Cardiac septum (tissue), 1 donor: Measurements from ENCODE around the gene PRR5L. TPM values are rescaled to one million over a fixed set of nuclear protein-coding genes. Genes with fewer than 3 reads are reported as not detected.

Experiments used
- DNase-seq: peaks from one replicate; pipeline ENCODE4 v3.0.0-alpha.2; 2020; ENCODE audit warnings: low spot score
- intact Hi-C: fragments of 100-400 bp; cut with DNase I; formaldehyde crosslinking; loops from one replicate; pipeline ENCODE4 v1.14.0; 2022
- long read RNA-seq: library from polyadenylated mRNA; unstranded; transcript quantifications from one replicate; pipeline ENCODE4 v2.0.0, GENCODE V29; 2021
- total RNA-seq: library from RNA; stranded (reverse); fragmentation: NEBNext Ultra II Directional; extraction: Animal tissue kit (Norgen Biotek cat#: 25700); gene quantifications from one replicate; pipeline ENCODE4 v1.2.1, GENCODE V29; 2021
- donor health status: DM: no; HTN: no; CAD: no.

PRR5L gene, protein sequence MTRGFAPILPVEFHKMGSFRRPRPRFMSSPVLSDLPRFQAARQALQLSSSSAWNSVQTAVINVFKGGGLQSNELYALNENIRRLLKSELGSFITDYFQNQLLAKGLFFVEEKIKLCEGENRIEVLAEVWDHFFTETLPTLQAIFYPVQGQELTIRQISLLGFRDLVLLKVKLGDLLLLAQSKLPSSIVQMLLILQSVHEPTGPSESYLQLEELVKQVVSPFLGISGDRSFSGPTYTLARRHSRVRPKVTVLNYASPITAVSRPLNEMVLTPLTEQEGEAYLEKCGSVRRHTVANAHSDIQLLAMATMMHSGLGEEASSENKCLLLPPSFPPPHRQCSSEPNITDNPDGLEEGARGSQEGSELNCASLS
- total RNA-seq: 4.0 TPM
- long read RNA-seq, partial matches to known transcripts: 1 of 5 reads
- long read RNA-seq, other reads (novel, unspliced or antisense): 4 of 5 reads

DNA sequence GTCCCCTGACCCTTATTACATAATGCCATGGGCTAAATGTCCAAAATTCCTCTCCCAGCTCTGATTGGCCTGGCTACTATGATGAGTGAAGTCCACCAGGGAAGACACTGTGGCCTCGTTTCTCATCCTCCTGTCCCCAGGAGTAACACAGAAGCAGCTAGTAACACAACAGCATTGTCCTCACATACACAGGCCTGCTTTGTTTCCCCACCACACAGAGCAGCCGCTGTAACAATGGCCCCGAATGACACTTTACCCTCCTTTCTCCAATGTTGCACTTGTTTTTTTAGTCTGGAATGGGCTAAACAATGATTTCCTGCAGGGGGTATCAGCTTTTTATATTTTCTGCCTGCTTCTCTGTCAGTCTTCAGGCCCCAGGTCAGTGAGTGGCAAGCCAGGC, at the start of gene PRR5L:
TSS of gene PRR5L (plus strand) at position 363 of the 400 bp plus-strand sequence. CDS start 104,834 bp downstream, outside the sequence.
- DNase-seq: no peak
- intact Hi-C loops: no loop called here

DNA sequence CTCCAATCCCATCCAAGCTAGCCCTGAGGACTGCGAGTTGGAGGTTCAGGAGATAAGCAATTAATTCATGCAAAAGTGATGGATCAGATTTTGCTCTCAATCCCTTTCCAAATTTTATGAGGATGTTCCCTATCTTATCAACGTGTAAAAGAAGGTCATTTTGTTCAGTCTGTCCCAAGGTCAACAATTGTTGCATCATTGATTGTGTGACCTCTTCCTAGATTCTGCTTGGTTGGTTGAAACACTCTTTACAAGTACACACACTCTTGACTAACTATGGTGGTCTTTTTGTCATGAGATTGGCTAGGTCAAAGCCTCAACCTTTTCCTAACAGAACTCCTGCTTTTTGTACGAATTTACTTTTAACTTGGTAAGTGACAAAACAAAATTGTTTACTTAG, 48.6 kb upstream of the PRR5L start:
- intact Hi-C loops: no loop called here
- peak; percentile 29 for DNase-seq

DNA sequence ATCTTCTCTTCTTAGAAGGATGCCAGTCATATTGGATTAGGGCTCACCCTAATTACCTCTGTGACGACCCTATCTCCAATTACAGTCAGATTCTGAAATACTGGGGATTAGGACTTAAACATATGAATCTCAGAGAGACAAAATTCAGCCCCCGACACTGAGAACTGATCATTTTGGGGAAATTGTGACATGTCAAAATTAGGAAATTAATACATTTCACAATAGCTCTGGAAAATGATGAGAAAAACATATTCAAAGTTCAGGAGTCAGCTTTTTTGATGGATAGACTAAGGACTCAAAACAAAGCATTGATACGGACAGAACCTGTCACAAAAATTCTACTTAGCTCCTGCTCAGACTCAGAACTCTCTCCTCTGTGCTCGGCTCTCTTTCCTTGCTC, 47.7 kb upstream of the PRR5L start:
- intact Hi-C loops: no loop called here
- no peak for DNase-seq

DNA sequence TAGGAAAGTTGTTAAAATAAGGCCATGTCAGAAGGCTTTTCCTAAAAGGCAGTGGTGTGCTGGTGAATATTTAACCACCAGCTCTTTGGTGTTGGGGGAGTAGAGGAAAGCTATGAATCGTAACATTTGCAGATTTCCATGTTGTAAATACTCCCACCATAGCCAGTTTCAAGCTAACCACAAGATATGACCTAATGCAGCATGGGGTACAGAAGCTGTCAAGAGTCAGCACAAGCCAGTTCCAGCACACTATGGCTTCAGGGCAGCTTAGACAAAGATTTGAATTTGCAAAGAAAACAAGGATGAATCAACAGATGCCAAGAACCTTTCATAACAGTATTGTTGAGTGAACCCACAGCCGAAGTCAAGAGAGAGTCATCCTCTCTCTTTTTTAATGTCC, 46.8 kb upstream of the PRR5L start:
- no peak for DNase-seq
- intact Hi-C loops: no loop called here

DNA sequence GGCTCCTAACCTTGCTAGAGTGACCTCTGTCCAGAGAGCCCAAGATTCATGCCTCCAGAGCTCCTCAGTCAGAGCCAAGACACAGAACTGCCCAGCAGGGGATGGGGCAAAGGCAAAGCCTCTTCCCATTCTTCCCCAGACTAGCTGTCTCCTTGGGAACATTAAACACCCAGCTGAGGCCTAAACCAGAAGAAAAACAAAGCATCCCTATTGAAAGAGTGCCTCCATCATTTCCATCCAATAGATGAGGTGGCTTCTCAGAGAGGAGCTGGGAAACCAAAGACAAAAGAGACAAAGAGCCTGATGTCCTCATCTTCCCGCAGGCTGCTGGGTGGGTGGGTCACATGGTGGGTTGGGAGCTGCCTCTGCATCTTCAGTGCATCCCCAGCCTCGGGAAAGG, 44.3 kb upstream of the PRR5L start:
- intact Hi-C loops: no loop called here
- DNase-seq: peak; percentile 39

DNA sequence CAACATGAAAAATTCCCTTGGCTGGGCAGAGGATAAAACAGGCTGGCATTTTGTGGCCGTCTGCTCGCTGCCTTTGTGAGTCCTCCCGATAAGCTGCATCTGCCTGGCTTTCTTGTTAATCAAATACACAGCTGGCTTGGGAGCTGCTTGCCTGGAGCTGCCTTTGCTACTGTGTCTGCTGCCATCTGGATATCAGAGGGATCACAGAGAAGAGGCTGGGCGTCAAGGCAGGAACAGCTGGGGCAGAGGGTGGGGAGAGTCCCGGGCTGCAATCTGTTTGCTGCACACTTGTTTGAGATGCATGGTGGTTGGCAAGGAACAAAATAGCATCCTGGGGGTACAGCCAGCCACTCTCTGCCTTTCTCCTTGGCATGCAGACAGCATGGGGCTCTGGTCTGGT, 42.9 kb upstream of the PRR5L start:
- DNase-seq: no peak
- intact Hi-C loops: no loop called here

DNA sequence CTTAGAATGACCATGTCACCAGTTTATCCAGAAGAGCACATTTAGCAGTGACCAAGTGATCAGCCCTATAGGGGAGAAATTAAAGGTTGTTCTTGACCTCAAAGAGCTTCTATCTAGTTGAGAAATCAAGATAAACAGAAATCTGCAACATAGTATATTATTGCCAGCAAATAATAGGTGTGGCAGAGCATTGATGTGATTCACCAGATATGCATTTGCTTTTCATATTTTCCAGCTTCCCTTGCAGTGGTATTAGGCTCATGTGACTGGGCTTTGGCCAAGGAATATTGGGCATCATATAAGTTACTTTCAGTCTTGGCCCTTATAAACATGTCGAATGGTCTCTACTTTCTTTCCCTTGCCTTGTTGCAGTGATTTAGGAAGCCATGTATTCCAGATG, 41.4 kb upstream of the PRR5L start:
- DNase-seq: no peak
- intact Hi-C loops: loop anchor here (5.0 kb wide), 2 partner anchors 212 to 637 kb away; partner anchors contain the start of gene FJX1

DNA sequence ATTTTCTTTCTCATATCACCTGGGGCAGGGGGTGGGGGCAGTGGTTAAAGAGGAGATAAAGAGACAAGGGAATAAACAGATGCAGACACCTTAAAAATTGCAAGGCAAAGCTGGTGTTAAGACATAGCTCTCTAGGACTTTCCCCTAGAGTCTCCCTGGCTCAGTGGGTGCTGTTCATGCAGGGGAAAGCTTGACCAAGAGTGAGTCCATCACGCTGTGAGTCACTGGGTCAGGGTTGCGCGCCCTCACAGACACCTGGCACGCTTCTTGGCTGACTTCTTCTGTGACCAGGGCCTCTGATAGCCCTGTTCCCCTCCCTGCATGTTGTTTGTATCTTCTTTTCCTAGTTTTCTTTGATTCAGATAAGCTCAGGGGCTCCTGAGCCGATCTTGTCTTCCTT, 38.7 kb upstream of the PRR5L start:
- intact Hi-C loops: loop anchor here (5.0 kb wide), 2 partner anchors 215 to 640 kb away; partner anchors contain the start of gene FJX1
- no peak for DNase-seq

DNA sequence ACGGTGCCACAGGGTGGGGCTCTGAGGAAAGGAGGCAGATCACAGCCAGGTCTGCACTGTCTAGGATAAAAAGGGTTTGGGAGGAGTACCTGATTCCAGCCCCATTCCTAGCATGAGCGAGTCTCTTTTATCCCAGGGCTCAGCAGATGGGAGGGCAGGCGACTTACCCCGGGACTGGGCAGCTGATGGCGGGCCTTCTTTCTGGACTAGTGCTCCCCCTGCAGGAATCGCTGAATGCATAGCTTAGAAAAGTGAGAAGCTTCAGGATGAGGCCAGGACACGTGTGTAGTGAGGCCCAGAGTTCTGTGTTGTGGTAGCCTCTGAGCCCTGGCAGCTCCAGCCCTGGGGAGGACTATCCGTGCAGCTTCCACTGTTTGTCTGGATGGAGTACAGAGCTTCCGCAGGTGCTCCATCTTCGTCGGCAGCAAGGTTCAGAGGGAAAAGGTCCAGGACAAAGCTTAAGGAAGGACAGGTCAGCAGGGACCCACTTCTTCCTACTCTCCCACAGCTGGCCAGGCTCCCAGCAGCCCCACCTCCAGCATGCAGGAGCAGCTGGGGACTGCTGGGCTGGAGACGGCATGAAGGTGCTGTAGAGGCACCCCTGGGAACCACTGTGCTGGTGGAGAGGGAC, 37.2 kb upstream of the PRR5L start:
- no peak for DNase-seq
- intact Hi-C loops: loop anchor here (5.0 kb wide), 2 partner anchors 217 to 642 kb away; partner anchors contain the start of gene FJX1

DNA sequence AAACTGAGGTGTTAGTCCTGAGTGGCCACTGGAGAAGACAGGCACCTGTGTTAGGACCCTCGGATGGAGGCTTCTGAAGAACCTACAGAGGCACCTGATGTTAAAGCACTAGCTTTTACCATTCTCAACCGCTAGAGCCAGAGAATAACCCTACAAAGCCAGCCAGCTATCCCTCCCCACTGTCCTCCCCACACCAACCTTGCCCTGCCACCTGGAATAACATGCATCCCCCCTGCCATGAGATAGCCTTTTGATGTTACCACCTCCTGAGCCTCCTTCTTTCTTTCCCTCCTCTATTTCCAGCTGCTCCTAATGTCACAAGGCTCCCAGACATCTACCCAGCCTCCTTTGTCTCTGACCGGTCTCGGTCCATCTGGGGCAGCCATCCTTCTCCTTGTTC, 35.0 kb upstream of the PRR5L start:
- intact Hi-C loops: loop anchor here (5.0 to 10.0 kb wide), 2 partner anchors 126 to 774 kb away; no protein-coding TSS in a partner anchor

DNA sequence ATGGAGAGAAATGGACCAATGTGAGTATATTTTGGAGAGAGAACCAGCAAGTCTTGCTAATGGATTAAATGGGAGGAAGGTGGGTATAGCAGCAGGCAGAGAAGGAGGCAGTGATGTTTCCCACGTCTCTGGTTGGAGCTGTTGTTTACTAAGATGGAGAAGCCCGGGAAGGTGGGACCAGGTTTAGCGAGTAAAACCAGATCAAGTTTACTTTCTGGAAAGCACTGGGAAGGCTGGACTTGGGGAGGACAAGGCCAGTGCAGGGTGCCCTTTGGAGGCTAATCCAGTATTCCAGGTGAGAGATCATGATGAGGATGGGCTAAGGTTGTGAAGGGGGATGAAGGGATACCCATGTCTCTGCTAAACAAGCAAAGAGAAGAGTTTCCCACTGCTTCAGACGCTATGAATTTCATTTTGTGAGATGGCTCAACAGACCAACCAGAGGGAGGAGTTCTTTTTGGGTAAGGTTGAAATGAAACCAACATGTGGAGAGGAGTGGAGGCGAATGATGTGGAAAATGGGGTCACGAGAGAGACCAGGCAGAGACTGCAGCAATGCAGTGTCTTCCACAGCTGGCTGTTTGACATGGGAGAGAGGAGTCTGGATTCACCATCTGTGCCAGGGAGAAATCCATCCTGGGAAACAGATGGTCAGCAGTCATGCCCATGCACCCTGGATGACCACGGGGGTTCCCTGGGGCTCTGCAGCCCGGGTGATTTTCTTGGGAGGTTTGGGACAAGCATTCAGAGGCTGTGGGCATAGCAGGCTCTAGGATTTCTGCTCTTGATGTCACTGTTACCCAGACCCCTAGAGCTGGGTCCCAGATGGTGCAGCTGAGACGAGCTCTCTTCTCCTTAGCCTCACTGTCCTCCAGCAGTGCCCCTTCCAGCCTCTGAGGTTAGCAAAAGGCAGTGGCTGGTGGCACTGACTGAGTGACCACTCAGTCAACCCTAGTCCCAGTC, 31.8 kb upstream of the PRR5L start:
- DNase-seq: no peak
- intact Hi-C loops: loop anchor here (5.0 to 10.0 kb wide), 2 partner anchors 129 to 777 kb away; no protein-coding TSS in a partner anchor

More for the DNA sequence above, 35.0 kb upstream of the PRR5L start:
- no peak for DNase-seq

DNA sequence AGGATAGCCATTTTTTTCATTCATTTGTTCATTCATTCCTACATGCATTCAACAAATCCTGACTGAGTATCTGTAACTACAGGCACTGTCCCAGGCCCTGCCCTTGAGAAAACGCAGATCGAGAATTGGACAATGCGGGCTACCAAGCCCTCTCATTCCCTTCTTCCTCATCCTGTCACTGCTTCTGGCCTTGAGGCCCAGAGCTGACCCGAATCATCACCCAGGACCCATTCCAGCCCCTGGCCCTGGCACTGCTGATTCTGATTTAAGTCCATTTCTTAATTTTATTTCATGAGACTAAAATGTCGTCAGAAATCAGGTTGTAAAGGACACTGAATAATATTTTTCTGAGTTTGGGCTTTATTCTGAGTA, 31.1 kb upstream of the PRR5L start:
- DNase-seq: no peak
- intact Hi-C loops: loop anchor here (5.0 to 10.0 kb wide), 3 partner anchors 130 to 778 kb away; no protein-coding TSS in a partner anchor

DNA sequence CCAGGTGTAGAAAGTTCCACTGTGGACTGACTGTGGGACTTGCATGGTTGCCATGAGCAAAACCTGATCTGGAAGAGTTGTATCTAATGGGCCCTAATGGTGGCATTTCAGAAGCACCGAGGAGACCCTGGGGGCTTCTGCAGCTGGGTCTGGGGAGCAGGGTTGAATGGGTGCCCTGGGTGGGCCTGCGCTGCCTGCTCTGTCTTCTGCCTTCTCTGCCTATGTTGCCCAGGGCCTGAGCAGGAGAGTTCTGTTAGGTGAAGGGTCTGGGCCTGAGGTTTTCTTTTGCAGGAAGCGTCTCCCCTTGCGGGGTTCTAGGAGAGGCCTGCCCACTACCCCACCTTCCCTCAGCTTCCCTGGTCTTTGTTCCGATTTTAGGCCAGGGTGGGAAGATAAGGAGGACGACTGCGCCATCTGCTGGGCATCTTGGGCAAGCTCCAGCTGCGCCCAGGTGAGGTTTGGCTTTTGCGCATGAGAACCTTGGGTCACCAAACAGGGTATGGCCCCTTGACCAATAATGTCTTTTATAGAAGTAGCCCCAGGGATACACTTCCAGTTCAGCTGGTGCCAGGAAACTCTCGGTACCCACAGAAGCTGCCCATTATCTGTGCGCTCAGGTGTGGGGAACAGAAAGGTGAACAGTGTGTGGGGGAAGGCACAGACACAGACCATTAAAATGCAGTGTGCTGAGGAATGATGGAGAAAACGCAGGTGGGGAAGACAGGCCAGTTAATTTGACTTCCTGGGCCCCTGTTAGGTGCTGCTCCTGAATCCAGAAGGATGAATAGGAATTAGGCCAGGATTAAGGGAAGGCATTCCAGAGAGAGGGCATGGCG, 30.1 kb upstream of the PRR5L start:
- peak; percentile 84 for DNase-seq
- intact Hi-C loops: loop anchor here (5.0 to 10.0 kb wide), 2 partner anchors 131 to 444 kb away; no protein-coding TSS in a partner anchor

DNA sequence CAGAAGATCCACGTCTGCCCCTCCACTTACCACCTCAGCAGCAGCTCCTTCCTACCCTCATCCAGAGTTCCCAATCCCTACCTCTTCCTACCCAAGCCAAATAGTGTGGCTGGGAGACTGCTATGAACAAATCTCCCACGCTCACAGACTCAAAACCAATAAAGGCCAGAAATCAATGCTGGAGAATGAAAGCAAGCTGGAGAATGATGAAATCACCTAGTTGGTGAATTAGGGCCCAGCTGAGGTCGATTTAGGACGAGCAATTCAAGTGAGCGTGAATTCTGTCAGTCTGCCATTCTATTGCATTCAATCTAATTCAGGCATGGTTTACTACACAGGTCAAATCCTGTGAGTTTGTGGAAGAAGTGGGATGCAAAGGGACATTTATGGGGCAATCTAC, 29.3 kb upstream of the PRR5L start:
- intact Hi-C loops: loop anchor here (5.0 to 10.0 kb wide), 2 partner anchors 132 to 444 kb away; no protein-coding TSS in a partner anchor
- DNase-seq: no peak

DNA sequence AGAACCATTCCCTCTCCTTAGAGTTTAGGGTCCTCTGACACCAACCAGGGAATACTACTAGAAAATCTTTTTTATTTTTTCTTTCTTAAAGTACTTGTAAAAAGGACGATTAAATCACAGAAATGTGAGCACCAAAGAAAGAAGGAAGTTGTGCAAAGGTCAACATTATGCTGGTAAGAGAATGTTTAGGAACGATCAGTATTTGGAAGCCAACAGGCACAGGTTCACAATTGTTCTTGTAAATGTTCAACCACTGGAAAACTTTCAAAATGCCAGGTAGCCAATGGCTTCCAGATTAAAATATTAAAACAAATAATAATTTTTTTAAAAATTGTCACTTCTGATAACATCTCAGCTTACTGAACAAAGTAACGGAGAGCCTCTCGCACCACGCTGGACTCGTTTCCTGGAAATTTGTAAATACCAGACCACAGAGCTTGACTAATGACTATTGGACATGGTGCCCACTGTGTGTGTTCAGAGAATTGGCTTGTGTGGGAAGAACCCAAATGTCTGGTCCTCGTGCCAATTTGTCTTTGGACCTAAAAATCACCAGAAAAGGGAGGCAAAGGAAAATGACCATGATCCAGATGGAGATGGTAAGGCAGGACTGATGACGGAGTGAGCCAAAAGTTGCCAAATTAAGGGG, 27.6 kb upstream of the PRR5L start:
- intact Hi-C loops: loop anchor here (5.0 to 10.0 kb wide), 2 partner anchors 134 to 446 kb away; no protein-coding TSS in a partner anchor
- DNase-seq: no peak

DNA sequence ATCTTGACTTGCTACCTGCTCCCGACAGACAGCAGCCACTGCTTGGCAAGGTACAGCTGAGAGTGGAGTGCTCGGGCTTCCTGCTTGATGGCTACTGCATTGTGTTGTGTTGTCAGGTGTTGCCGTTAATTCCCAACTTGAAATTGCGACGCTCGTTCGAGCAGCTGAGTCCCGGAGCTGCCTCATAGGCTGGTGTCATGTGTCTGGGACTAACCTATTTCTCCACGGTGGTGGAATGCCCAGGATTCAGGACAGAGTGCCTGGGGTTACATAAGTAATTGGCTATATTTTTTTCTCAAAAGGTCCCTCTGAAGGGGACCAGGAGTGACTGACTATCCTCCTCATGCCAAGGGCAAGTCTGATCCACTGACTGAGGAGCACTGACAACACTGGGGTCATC, 25.4 kb upstream of the PRR5L start:
- DNase-seq: no peak
- intact Hi-C loops: no loop called here

DNA sequence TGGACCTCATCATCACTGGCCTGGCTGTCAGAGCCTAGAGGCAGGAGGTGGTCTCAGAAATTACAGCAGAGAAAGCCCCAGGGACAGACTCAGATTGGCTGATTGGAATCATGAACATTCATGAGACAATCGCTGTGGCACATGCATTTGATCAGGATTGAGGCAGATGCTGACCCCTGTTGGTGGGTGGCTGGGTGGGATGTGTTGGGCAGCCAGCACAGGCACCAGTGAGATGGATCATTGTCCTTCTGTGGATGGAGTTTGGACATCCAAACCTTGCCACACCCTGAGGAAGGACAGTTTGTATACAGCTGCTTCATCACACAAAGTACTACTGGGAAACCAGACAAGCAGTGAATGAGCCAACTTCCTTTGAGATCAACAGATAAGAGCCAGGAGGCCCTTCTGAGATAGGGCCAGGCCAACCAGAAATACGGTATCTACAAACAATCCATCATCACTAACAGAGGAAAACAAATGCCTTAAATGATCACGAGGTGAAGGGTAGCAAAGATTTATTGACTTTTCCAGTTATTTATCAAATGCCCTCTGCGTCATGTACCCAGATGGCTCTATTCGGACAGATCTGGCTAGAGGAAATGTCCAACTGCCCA, 24.2 kb upstream of the PRR5L start:
- intact Hi-C loops: no loop called here
- no peak for DNase-seq

DNA sequence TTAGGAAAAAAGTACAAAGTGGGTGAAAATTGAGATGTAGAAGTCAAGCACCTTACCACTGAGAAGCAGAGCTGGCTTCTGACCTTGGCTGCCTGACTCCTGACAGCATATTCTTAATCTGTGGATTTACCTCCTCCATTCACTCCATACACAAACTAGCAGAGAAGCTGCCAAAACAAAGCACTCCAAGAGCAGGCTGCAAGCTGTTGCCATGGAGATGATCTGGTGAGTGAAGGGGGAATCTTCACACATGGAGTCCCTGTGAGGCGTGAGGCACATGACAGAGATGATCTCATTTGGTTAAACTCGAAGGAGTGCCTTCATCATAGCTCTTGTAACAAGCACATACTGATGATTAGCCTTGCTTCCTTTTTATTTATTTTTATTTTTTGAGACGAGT, 23.0 kb upstream of the PRR5L start:
- intact Hi-C loops: no loop called here
- DNase-seq: no peak
